ENCODE results near the gene LYPD3. TPM values are rescaled to one million over a fixed set of nuclear protein-coding genes. Genes with fewer than 3 reads are reported as not detected.

LYPD3 gene
- polyA plus RNA-seq, 3 donors, result 0.67 to 7.3 (median 1.0) TPM

GRCh38 chr19:43467730-43468129 is 2.3 kb upstream of the LYPD3 start:
- 72 to 78% (median 74%) methylated on average over 4 of the region's 4 CpGs for WGBS, 3 donors
- no peak overlapping the region for H3K27ac ChIP-seq (ENCODE audit: low read depth, low read length)

GRCh38 chr19:43467276-43467675 is 1.9 kb upstream of the LYPD3 start:
- H3K27ac ChIP-seq (ENCODE audit: low read depth, low read length), result no peak overlapping the region
- 80 to 85% (median 82%) methylated on average over 6 of the region's 6 CpGs for WGBS, 3 donors

- H3K27ac ChIP-seq (ENCODE audit: low read depth, low read length), result no peak overlapping the region
- 91 to 100% (median 97%) methylated on average over 1 of the region's 1 CpG for WGBS, 3 donors
Observed at GRCh38 chr19:43466793-43467192, 1.4 kb upstream of the LYPD3 start.

- 10 to 13% (median 11%) methylated on average over 33 of the region's 33 CpGs for WGBS, 3 donors
- no peak overlapping the region for H3K27ac ChIP-seq (ENCODE audit: low read depth, low read length)
Observed at GRCh38 chr19:43464134-43464775, 1.2 kb downstream of the LYPD3 start.

- H3K27ac ChIP-seq (ENCODE audit: low read depth, low read length), result no peak overlapping the region
- 0% methylated on average over 56 to 57 of the region's 57 CpGs for WGBS, 3 donors
Observed at GRCh38 chr19:43463381-43464133, 1.9 kb downstream of the LYPD3 start.

GRCh38 chr19:43462785-43463380 is 2.5 kb downstream of the LYPD3 start:
- no peak overlapping the region for H3K27ac ChIP-seq (ENCODE audit: low read depth, low read length)
- 8 to 14% (median 11%) methylated on average over 33 of the region's 33 CpGs for WGBS, 3 donors

- H3K27ac ChIP-seq (ENCODE audit: low read depth, low read length), result no peak overlapping the region
- WGBS, 3 donors, result 86 to 93% (median 91%) methylated on average over 7 of the region's 7 CpGs
Observed at GRCh38 chr19:43462383-43462782, 3.0 kb downstream of the LYPD3 start.

- WGBS, 3 donors, result 92% methylated on average over 12 of the region's 12 CpGs
- H3K27ac ChIP-seq (ENCODE audit: low read depth, low read length), result no peak overlapping the region
Observed at GRCh38 chr19:43461303-43461702, 4.1 kb downstream of the LYPD3 start.

GRCh38 chr19:43460362-43461016 is 4.9 kb downstream of the LYPD3 start:
- WGBS, 3 donors, result 72 to 83% (median 76%) methylated on average over 16 of the region's 16 CpGs
- no peak overlapping the region for H3K27ac ChIP-seq (ENCODE audit: low read depth, low read length)

- 84 to 94% (median 89%) methylated on average over 4 of the region's 4 CpGs for WGBS, 3 donors
- no peak overlapping the region for H3K27ac ChIP-seq (ENCODE audit: low read depth, low read length)
Observed at GRCh38 chr19:43457809-43458208, 7.6 kb downstream of the LYPD3 start.

- H3K27ac ChIP-seq (ENCODE audit: low read depth, low read length), result no peak overlapping the region
- 35 to 46% (median 37%) methylated on average over 10 of the region's 10 CpGs for WGBS, 3 donors
Observed at GRCh38 chr19:43455321-43456113, 9.9 kb downstream of the LYPD3 start.

GRCh38 chr19:43454031-43454430 is 11.4 kb downstream of the LYPD3 start:
- 69 to 75% (median 72%) methylated on average over 2 of the region's 2 CpGs for WGBS, 3 donors

GRCh38 chr19:43452582-43452981 is 12.8 kb downstream of the LYPD3 start:
- 63 to 76% (median 71%) methylated on average over 3 of the region's 3 CpGs for WGBS, 3 donors
- H3K27ac ChIP-seq (ENCODE audit: low read depth, low read length), result no peak overlapping the region

More at GRCh38 chr19:43454031-43454430, 11.4 kb downstream of the LYPD3 start:
- no peak overlapping the region for H3K27ac ChIP-seq (ENCODE audit: low read depth, low read length)

- H3K27ac ChIP-seq (ENCODE audit: low read depth, low read length), result no peak overlapping the region
- 40 to 82% (median 42%) methylated on average over 2 of the region's 2 CpGs for WGBS, 3 donors
Observed at GRCh38 chr19:43450545-43450997, 14.8 kb downstream of the LYPD3 start.

GRCh38 chr19:43447655-43448054 is 17.8 kb downstream of the LYPD3 start:
- 87 to 96% (median 94%) methylated on average over 9 of the region's 9 CpGs for WGBS, 3 donors

GRCh38 chr19:43446746-43447489 is 18.5 kb downstream of the LYPD3 start:
- H3K27ac ChIP-seq (ENCODE audit: low read depth, low read length), result no peak overlapping the region
- 24 to 31% (median 29%) methylated on average over 14 of the region's 14 CpGs for WGBS, 3 donors

More at GRCh38 chr19:43447655-43448054, 17.8 kb downstream of the LYPD3 start:
- H3K27ac ChIP-seq (ENCODE audit: low read depth, low read length), result no peak overlapping the region

- H3K27ac ChIP-seq (ENCODE audit: low read depth, low read length), result no peak overlapping the region
- WGBS, 3 donors, result 83 to 94% (median 92%) methylated on average over 2 of the region's 2 CpGs
Observed at GRCh38 chr19:43445426-43445825, 20.0 kb downstream of the LYPD3 start.

Data from adipose tissue (tissue), 3 donors.